Osteoblast (primary cell): ENCODE data around the gene CDC42BPA. TPM values are rescaled to one million over a fixed set of nuclear protein-coding genes. Genes with fewer than 3 reads are reported as not detected.

Experiments used
- DNase-seq: peaks from one replicate; pipeline ENCODE4 v3.0.0; 2011; ENCODE audit warnings: low spot score, mixed read lengths; ENCODE audit not compliant: insufficient read length; ENCODE audit errors: missing footprints
- H2AFZ ChIP-seq: 2 replicates; pipeline ENCODE4 v1.6.0; 2011; ENCODE audit warnings: mild to moderate bottlenecking, low read length
- H3K27ac ChIP-seq: 2 replicates; pipeline ENCODE4 v1.5.1; 2011; ENCODE audit warnings: mild to moderate bottlenecking, low read depth, low read length, moderate library complexity
- H3K27me3 ChIP-seq: 2 replicates; pipeline ENCODE4 v1.6.0; 2012; ENCODE audit warnings: mild to moderate bottlenecking, control low read depth, inconsistent platforms, low read length, moderate library complexity; ENCODE audit not compliant: insufficient read depth
- H3K36me3 ChIP-seq: 2 replicates; pipeline ENCODE4 v1.5.1; 2011; ENCODE audit warnings: mild to moderate bottlenecking, low read length, control low read depth, moderate library complexity; ENCODE audit not compliant: insufficient read depth
- H3K4me1 ChIP-seq: 2 replicates; pipeline ENCODE4 v1.5.1; 2011; ENCODE audit warnings: mild to moderate bottlenecking, low read length, control low read depth, moderate library complexity; ENCODE audit not compliant: insufficient read depth
- H3K4me2 ChIP-seq: 2 replicates; pipeline ENCODE4 v1.6.0; 2011; ENCODE audit warnings: mild to moderate bottlenecking, low read length; ENCODE audit not compliant: insufficient read depth
- H3K4me3 ChIP-seq: fragments of 200-600 bp; sonication (generic); 3 replicates; pipeline ENCODE4 v1.5.1; 2012; ENCODE audit warnings: mild to moderate bottlenecking, low read length, inconsistent platforms; ENCODE audit not compliant: insufficient read depth
- H3K79me2 ChIP-seq: 2 replicates; pipeline ENCODE4 v1.6.0; 2012; ENCODE audit warnings: mild to moderate bottlenecking, low read length, control low read depth, inconsistent platforms; ENCODE audit not compliant: insufficient read depth
- H3K9me3 ChIP-seq: 2 replicates; pipeline ENCODE4 v1.5.1; 2011; ENCODE audit warnings: low read depth, low read length, control low read depth
- H4K20me1 ChIP-seq: 2 replicates; pipeline ENCODE4 v1.6.0; 2012; ENCODE audit warnings: mild to moderate bottlenecking, low read length, control low read depth; ENCODE audit not compliant: insufficient read depth
- CTCF ChIP-seq: IDR thresholded peaks from 2 replicates; pipeline ENCODE4 v1.5.1; 2011; ENCODE audit warnings: mild to moderate bottlenecking, low read depth, low read length, moderate library complexity; ENCODE audit errors: extremely low read depth
- total RNA-seq: library from RNA; depleted of rRNA; stranded (reverse); fragments of >200 nt; gene quantifications from 2 replicates; pipeline ENCODE4 v1.2.3, GENCODE V29; 2012

The CDC42BPA gene
- total RNA-seq, 1 donor: 77.8 TPM

GRCh38 chr1:227071895-227072587, 246.3 kb downstream of the CDC42BPA start:
- Histone ChIP-seq H3K9me3 (no peaks in the 10 kb centered on the region), H3K4me3 (no peak overlapping the region), H3K27me3 (no peaks in the 10 kb centered on the region), H3K36me3 (peaks cover 7% of the 10 kb centered on the region), H3K27ac (no peak overlapping the region), H3K4me1 (peaks cover 3% of the 10 kb centered on the region), H4K20me1 (no peaks in the 10 kb centered on the region), H3K79me2 (no peaks in the 10 kb centered on the region), H3K4me2 (no peak overlapping the region), H2AFZ (no peak overlapping the region)
- no peak for TF ChIP-seq CTCF
- DNase-seq: no peak

- Histone ChIP-seq H3K36me3 (peaks cover 10% of the 10 kb centered on the region), H3K4me2 (no peak overlapping the region), H4K20me1 (no peaks in the 10 kb centered on the region), H3K79me2 (no peaks in the 10 kb centered on the region), H3K4me3 (no peak overlapping the region), H3K4me1 (peaks cover 3% of the 10 kb centered on the region), H2AFZ (no peak overlapping the region), H3K27ac (no peak overlapping the region), H3K27me3 (no peaks in the 10 kb centered on the region), H3K9me3 (no peaks in the 10 kb centered on the region)
- no peak for DNase-seq
- TF ChIP-seq CTCF: no peak
These were observed 247.5 kb downstream of the CDC42BPA start for GRCh38 chr1:227070638-227071285.

- H2AFZ ChIP-seq: no peak overlapping the region
- H3K4me3 ChIP-seq: no peak overlapping the region
- TF ChIP-seq CTCF: no peak
- H3K9me3 ChIP-seq: no peaks in the 10 kb centered on the region
- H3K27me3 ChIP-seq: no peaks in the 10 kb centered on the region
- peaks cover 11% of the 10 kb centered on the region for H3K36me3 ChIP-seq
- no peak for DNase-seq
- H3K4me2 ChIP-seq: no peak overlapping the region
- H3K4me1 ChIP-seq: peaks cover 3% of the 10 kb centered on the region
- no peaks in the 10 kb centered on the region for H3K79me2 ChIP-seq
- H4K20me1 ChIP-seq: no peaks in the 10 kb centered on the region
- no peak overlapping the region for H3K27ac ChIP-seq
These were observed 248.8 kb downstream of the CDC42BPA start for GRCh38 chr1:227069490-227069889.

GRCh38 chr1:227068883-227069282, 249.4 kb downstream of the CDC42BPA start:
- no peaks in the 10 kb centered on the region for H3K9me3 ChIP-seq
- H4K20me1 ChIP-seq: no peaks in the 10 kb centered on the region
- no peak overlapping the region for H3K4me3 ChIP-seq
- peaks cover 3% of the 10 kb centered on the region for H3K4me1 ChIP-seq
- no peak for DNase-seq
- H3K27ac ChIP-seq: no peak overlapping the region
- no peaks in the 10 kb centered on the region for H3K27me3 ChIP-seq
- no peaks in the 10 kb centered on the region for H3K79me2 ChIP-seq
- H2AFZ ChIP-seq: no peak overlapping the region
- no peak for TF ChIP-seq CTCF
- H3K4me2 ChIP-seq: no peak overlapping the region
- peaks cover 11% of the 10 kb centered on the region for H3K36me3 ChIP-seq
